GM21825 (cell line): Measurements from ENCODE around the gene SCAI.
"Not testable (repeated sequence)": the region's sequence is repeated elsewhere in the genome, so short reads cannot be mapped to it uniquely, and the experiment has no call there.

ENCODE experiments used
- ATAC-seq: cut with Tn5 transposase; IDR thresholded peaks from one replicate; pipeline ENCODE4 v1.9.1; 2021; ENCODE audit warnings: mild to moderate bottlenecking, moderate library complexity; ENCODE audit not compliant: unreplicated experiment

SCAI gene

DNA sequence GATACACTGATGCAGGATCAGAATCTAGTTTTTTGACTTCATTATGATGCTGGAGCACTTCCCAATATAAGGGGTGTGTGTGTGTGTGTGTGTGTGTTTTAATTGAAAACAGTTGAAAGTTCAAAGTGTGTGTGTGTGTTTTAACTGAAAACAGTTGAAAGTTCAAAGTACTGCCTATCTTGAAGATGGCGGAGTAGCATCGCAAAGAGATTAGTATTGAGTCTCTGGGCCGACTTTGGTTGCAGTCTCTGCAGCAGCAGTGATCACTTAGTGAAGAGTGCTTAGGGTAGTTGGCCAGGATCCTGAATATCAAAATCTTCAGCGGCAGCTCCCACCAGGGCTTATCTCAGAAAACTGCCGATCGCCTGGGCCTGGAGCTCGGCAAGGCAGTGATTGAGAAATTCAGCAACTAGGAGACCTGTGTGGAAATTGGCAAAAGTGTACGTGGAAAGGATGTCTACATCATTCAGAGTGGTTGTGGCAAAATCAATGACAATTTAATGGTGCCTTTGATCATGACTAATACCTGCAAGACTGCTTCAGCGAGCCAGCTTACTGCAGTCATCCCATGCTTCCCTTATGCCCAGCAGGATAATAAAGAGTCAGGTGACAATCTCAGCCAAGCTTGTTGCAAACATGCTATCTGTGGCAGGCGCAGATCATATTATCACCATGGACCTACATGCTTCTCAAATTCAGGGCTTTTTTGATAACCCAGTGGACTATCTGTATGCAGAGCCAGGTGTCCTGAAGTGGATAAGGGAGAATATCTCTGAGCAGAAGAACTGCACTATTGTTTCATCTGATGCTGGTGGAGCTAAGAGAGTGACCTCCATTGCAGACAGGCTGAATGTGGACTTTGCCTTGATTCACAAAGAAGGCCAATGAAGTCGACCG, 7.3 kb upstream of the SCAI start:
- no peak for ATAC-seq

DNA sequence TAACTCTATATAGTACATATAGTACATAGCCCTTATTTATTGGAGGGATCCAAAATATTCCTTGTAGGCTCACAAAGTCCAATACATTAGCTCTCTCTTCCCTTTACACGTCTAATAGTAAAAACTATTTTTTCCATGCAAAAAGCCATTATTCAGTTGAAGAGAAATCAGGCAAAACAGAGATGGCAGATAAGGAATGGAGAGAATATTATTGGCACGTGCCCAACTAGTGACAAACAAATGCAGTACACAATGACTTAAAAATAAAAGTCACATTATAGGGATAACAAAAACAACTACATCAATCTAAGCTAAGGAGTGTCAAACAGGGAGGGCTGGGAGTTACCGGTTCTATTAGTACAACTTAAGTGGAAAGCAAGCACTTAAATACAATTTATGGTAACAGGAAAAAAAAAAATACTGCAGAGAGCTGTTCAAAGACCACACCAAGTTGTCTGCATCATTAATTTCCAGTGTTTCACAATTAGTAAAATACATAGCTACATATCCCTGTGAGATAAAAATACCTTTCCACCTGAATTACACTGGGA, 4.1 kb upstream of the SCAI start:
- ATAC-seq: no peak

DNA sequence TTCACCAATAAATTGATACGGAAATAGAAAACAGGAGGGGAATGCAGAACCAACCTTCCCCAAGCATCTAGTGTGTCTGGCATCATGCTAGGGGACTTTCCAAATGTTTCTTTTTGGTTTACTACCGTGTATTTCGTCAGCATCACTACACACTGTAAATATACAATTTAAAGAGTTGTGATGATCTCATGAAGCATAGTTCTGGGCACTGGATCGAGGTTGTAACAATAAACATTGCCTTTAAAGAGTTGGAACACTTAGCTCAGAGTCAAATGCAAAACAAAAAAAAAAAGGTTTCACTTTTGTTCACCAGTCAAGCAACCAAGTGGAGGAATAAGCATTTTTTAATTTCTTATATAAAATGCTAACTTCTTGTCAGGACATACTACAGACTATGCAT, 2.9 kb upstream of the SCAI start:
- ATAC-seq: no peak

- ATAC-seq: no peak
Measured at GRCh38 chr9:125145425-125145824, 2.1 kb upstream of the SCAI start.

DNA sequence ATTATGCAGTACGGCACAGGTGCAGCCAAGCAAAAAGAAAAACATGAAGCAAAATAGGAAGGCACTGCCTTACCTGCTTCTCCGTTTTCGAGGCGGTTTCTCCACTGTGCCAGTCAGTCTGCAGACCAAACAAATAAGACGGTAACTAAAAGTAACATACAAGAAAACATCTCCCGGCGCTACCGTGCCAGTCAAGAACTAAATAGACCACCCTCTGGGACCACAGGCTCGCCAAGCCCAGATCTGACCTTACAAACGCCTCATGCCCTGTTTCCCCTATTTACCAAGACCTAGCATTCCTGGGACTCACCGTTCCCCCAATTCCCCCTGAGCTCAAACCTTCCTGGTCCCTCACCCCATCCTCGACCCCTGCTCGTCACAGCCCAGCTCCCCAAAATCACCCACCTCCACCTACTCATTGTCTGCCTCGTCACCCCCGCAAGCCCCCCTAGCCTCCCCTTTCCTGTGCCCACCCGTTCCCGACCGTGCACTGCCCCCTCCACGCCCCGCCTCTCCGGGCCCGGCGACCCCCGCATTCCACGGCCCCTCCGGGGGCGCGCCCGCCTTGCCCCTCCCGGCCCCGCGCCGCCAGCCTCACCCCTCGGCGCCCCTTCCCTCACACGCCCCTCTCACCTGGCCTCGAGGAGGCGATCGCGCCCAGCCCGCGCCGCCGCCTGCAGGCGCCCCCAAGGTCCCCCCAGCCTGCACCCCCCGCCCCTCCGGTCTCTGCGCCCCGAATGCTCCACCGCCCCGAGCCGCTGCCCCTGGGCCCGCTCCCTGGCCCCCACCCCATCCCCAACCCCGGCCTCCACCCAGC, 560 bp downstream of the SCAI start:
- ATAC-seq: peak; percentile 19

DNA sequence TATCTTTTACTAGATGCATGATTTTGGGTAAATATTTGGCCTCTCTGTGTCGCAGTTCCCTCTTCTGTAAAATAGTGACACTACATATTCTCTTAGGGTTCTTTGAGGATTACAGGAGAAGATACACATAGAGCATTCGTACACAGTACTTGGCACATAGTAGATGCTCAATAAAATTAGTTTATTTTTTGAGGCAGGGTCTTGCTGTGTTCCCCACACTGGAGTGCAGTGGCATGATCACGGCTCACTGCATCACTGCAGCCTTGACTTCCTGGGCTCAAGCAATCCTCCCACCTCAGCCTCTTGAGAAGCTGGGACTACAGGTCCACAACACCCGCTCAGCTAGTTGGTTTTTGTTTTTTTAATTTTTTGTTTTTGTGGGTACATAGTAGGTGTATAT, 1.6 kb downstream of the SCAI start:
- no peak for ATAC-seq

DNA sequence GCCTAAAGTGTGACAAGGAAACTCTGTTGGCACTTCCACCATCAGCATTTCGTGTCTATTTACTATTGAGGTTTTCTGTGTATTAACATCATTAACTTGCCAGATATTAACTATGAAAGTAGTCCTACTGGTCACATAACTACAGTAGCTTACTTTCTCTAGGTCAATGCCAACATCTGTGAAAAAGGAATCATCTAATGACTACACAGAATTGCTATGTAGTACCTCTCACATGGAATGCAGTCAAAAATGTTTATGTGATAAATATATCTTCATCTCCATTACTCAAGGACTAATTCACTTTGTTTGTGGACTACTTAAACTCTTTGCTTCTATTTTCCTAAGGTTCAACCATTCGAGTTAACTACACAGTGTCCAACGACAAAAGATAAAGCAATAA, 2.1 kb downstream of the SCAI start:
- no peak for ATAC-seq

GRCh38 chr9:125140576-125140975, 2.8 kb downstream of the SCAI start:
- no peak for ATAC-seq

- no peak for ATAC-seq
Measured at GRCh38 chr9:125137200-125137599, 6.1 kb downstream of the SCAI start.

- ATAC-seq: no peak
Measured at GRCh38 chr9:125134976-125135375, 8.4 kb downstream of the SCAI start.

DNA sequence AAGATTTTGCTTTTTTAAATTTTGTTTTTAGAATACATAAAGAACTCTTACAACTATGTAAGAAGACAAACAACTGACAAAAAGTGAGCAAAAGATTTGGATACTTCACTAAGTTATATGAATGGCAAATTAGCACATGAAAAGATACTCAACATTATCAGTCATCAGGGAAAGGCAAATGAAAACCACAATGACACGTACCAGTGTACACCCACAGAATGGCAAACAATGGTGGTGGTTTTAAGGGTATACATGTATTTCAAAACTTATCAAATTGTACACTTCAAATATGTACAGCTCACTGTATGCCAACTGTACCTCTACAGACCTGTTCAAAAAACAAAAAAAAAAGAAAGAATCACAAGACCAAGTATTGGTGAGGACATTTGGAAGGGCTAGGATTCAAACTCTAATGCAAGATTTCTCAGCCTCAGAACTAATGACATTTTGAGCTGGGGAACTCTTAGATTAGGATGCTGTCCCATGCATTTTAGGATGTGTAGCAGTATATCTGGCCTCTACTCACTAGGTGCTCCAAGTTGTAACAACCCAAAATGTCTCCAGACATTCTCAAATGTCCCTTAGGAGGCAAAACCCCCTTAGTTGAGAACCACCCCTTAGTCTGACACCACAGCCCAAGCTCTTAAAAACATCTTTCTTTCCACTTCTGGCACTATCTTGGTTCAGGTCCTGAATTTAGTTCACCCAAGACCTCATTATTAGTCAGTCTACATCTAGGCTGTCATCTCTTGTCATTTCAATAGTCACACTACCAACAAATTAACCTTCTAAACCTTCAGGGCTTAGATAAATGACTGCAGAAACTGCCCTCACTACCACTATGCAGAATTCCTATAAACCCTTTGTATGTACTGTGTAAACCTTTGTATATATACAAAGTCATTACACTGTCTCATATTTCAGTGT, 9.7 kb downstream of the SCAI start:
- no peak for ATAC-seq

- ATAC-seq: no peak
Measured at GRCh38 chr9:125131778-125132177, 11.6 kb downstream of the SCAI start.

GRCh38 chr9:125126019-125126746, 17.1 kb downstream of the SCAI start:
- ATAC-seq: peak; percentile 96

- ATAC-seq: no peak
Measured at GRCh38 chr9:125125523-125125922, 17.8 kb downstream of the SCAI start.

- no peak for ATAC-seq
Measured at GRCh38 chr9:125121146-125121545, 22.2 kb downstream of the SCAI start.

- ATAC-seq: no peak
Measured at GRCh38 chr9:125119643-125120286, 23.6 kb downstream of the SCAI start.

- ATAC-seq: not testable (repeated sequence)
Measured at GRCh38 chr9:125118696-125119095, 24.6 kb downstream of the SCAI start.

- not testable (repeated sequence) for ATAC-seq
Measured at GRCh38 chr9:125114503-125114902, 28.8 kb downstream of the SCAI start.

DNA sequence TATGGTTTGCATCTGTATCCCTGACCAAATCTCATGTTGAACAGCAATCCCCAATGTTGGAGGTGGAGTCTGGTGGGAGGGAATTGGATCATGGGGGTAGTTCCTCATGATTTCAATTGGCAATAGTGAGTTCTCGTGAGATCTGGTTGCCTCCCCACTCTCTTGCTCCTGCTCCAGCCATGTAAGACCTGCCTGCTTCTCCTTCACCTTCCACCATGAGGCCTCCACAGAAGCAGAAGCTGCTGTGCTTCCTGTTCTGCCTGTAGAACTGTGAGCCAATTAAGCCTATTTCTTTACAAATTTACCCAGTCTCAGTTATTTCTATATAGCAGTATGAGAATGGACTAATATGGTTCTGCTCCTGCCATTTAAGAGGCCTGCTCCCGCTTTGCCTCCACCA, 32.9 kb downstream of the SCAI start:
- ATAC-seq: no peak
